ENCODE results near the gene GAGE12D. TPM values are rescaled to one million over a fixed set of nuclear protein-coding genes. Genes with fewer than 3 reads are reported as not detected.
"Not testable (repeated sequence)": the region's sequence is repeated elsewhere in the genome, so short reads cannot be mapped to it uniquely, and the experiment has no call there.

Gene GAGE12D
- total RNA-seq, result not detected

DNA sequence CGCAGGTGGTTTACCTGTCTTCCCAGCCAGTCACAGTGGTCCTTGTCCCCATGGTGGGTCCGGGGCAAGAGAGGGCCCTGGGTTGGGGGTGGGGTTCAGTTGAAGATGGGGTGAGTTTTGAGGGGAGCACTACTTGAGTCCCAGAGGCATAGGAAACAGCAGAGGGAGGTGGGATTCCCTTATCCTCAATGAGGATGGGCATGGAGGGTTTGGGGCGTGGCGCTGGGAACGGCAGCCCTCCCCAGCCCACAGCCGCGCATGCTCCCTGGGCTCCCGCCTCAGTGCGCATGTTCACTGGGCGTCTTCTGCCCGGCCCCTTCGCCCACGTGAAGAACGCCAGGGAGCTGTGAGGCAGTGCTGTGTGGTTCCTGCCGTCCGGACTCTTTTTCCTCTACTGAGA is at the start of gene GAGE12D:
GAGE12D (plus strand) TSS at position 301 of the 400 bp plus-strand sequence. CDS start 1,155 bp downstream, outside the sequence.
- POLR2A ChIA-PET, CTCF ChIA-PET: not testable (repeated sequence)

DNA sequence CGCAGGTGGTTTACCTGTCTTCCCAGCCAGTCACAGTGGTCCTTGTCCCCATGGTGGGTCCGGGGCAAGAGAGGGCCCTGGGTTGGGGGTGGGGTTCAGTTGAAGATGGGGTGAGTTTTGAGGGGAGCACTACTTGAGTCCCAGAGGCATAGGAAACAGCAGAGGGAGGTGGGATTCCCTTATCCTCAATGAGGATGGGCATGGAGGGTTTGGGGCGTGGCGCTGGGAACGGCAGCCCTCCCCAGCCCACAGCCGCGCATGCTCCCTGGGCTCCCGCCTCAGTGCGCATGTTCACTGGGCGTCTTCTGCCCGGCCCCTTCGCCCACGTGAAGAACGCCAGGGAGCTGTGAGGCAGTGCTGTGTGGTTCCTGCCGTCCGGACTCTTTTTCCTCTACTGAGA is 9.7 kb upstream of the GAGE12D start, which contains the start of gene GAGE12C:
GAGE12C (plus strand) TSS at position 301 of the 400 bp plus-strand sequence. CDS start 1,155 bp downstream, outside the sequence.
- CTCF ChIA-PET, POLR2A ChIA-PET: not testable (repeated sequence)

- POLR2A ChIA-PET, CTCF ChIA-PET: not testable (repeated sequence)
These were observed 9.5 kb downstream of the GAGE12D start, which contains the start of gene GAGE12E for GRCh38 chrX:49550989-49551388. Gene GAGE12E, plus strand, starts transcription at chrX:49551289. Its CDS starts 1,155 bp downstream, at chrX:49552444.

GRCh38 chrX:49560542-49560941 is 19.0 kb downstream of the GAGE12D start, which contains the start of gene GAGE12F:
Gene GAGE12F, plus strand, starts transcription at chrX:49560842. Its CDS starts 1,155 bp downstream, at chrX:49561997.
- CTCF ChIA-PET, POLR2A ChIA-PET: not testable (repeated sequence)

DNA sequence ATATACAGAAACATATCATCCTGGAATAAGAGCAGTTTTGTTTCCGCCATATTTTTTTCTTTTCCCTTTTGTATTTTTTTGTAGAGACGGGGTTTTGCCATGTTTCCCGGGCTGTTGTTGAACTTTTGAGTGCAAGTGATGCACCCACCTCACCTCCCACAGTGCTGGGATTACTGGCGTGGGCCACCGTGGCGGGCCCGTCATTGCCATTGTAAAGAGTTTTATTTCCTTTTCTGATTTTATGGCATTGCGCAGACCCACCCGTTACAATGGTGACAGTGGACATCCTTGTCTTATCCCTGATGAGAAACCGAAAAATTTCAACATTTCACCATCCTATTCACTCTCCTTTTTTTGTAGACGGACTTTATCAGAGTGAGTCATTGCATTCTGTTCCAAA is 27.2 kb downstream of the GAGE12D start:
- CTCF ChIA-PET, POLR2A ChIA-PET: not testable (repeated sequence)

DNA sequence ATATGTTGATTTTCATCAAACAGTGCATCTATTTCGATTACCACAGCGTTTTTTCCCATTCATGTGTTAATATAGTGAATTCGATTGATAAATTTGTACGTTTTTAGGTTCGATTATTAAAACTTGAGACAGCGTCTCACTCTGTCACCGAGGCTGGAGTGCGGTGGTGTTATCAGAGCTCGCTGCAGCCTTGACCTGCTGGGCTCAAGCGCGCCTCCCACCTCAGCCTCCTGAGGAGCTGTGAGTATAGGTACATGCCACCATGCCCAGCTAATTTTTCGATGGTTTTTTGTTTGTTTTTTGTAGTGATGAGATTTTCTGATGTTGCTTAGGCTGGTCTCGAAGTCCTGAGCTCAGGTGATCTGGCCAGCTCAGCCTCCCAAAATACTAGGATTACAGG is 27.6 kb downstream of the GAGE12D start:
- CTCF ChIA-PET, POLR2A ChIA-PET: not testable (repeated sequence)

DNA sequence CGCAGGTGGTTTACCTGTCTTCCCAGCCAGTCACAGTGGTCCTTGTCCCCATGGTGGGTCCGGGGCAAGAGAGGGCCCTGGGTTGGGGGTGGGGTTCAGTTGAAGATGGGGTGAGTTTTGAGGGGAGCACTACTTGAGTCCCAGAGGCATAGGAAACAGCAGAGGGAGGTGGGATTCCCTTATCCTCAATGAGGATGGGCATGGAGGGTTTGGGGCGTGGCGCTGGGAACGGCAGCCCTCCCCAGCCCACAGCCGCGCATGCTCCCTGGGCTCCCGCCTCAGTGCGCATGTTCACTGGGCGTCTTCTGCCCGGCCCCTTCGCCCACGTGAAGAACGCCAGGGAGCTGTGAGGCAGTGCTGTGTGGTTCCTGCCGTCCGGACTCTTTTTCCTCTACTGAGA is 28.6 kb downstream of the GAGE12D start, which contains the start of gene GAGE12G:
GAGE12G (plus strand) TSS at position 301 of the 400 bp plus-strand sequence. CDS start 1,155 bp downstream, outside the sequence.
- POLR2A ChIA-PET, result not testable (repeated sequence)

GRCh38 chrX:49579649-49580048 is 38.1 kb downstream of the GAGE12D start, which contains the start of gene GAGE12H:
Gene GAGE12H, plus strand, starts transcription at chrX:49579949. Its CDS starts 1,155 bp downstream, at chrX:49581104.
- CTCF ChIA-PET, POLR2A ChIA-PET: not testable (repeated sequence)

More for the DNA sequence above, 28.6 kb downstream of the GAGE12D start, which contains the start of gene GAGE12G:
- CTCF ChIA-PET, result not testable (repeated sequence)

DNA sequence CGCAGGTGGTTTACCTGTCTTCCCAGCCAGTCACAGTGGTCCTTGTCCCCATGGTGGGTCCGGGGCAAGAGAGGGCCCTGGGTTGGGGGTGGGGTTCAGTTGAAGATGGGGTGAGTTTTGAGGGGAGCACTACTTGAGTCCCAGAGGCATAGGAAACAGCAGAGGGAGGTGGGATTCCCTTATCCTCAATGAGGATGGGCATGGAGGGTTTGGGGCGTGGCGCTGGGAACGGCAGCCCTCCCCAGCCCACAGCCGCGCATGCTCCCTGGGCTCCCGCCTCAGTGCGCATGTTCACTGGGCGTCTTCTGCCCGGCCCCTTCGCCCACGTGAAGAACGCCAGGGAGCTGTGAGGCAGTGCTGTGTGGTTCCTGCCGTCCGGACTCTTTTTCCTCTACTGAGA is 47.7 kb downstream of the GAGE12D start, which contains the start of gene GAGE2A:
GAGE2A (plus strand) TSS at position 301 of the 400 bp plus-strand sequence. CDS start 1,155 bp downstream, outside the sequence.
- POLR2A ChIA-PET, CTCF ChIA-PET: not testable (repeated sequence)

- CTCF ChIA-PET, POLR2A ChIA-PET: not testable (repeated sequence)
These were observed 48.4 kb downstream of the GAGE12D start for GRCh38 chrX:49589769-49590478.

GRCh38 chrX:49590488-49590887 is 49.0 kb downstream of the GAGE12D start:
- CTCF ChIA-PET, POLR2A ChIA-PET: not testable (repeated sequence)

Other genes starting within 250 kb of the GAGE12D start
- gene GAGE10, start 238.1 kb upstream of the GAGE12D start, total RNA-seq, result not detected
- not detected for gene GAGE12J, start 219.7 kb upstream of the GAGE12D start, total RNA-seq
- not detected for gene GAGE13, start 210.2 kb upstream of the GAGE12D start, total RNA-seq
- not detected for gene GAGE12C, start 9.6 kb upstream of the GAGE12D start, total RNA-seq
- gene GAGE12E, start 9.6 kb downstream of the GAGE12D start, total RNA-seq, result not detected
- gene GAGE12F, start 19.1 kb downstream of the GAGE12D start, total RNA-seq, result not detected
- not detected for gene GAGE12G, start 28.7 kb downstream of the GAGE12D start, total RNA-seq
- not detected for gene GAGE12H, start 38.2 kb downstream of the GAGE12D start, total RNA-seq
- gene GAGE2A, start 47.8 kb downstream of the GAGE12D start, total RNA-seq, result not detected
- gene GAGE1, start 57.3 kb downstream of the GAGE12D start, total RNA-seq, result not detected
- gene PAGE1, start 154.3 kb downstream of the GAGE12D start, total RNA-seq, result not detected

Measured in activated CD8-positive, alpha-beta memory T cell treated with anti-CD3 and anti-CD28 coated beads for 36 hours (primary cell).